ENCODE measurements around the gene SLC12A8. TPM values are rescaled to one million over a fixed set of nuclear protein-coding genes. Genes with fewer than 3 reads are reported as not detected.
A peak's percentile ranks its signal among the peaks of the same experiment; 100 is the strongest.

SLC12A8 gene
- total RNA-seq, 2 donors from 2014 or later, result 3.0 to 4.1 TPM

GRCh38 chr3:125054449-125055329, 157.9 kb downstream of the SLC12A8 start:
- no peaks in the 10 kb centered on the region for H3K36me3 ChIP-seq
- no peaks in the 10 kb centered on the region for H3K9me3 ChIP-seq
- H3K4me3 ChIP-seq, result peak overlapping the region; percentile 73
- H3K27me3 ChIP-seq (replicated peaks; ENCODE audit: insufficient read depth), result no peaks in the 10 kb centered on the region
- H3K27ac ChIP-seq, result peak overlapping the region; percentile 87 to 93
- peaks cover 37 to 54% of the 10 kb centered on the region in 2 donors for H3K4me1 ChIP-seq (ENCODE audit: control insufficient read depth in 1 of 2, low read depth in 2 of 2)
- DNase-seq (ENCODE audit: low spot score) (no peak), ATAC-seq (ENCODE audit: insufficient number of reproducible peaks, low FRiP score, low read depth) (no peak)
- TF ChIP-seq, protein P1, sequence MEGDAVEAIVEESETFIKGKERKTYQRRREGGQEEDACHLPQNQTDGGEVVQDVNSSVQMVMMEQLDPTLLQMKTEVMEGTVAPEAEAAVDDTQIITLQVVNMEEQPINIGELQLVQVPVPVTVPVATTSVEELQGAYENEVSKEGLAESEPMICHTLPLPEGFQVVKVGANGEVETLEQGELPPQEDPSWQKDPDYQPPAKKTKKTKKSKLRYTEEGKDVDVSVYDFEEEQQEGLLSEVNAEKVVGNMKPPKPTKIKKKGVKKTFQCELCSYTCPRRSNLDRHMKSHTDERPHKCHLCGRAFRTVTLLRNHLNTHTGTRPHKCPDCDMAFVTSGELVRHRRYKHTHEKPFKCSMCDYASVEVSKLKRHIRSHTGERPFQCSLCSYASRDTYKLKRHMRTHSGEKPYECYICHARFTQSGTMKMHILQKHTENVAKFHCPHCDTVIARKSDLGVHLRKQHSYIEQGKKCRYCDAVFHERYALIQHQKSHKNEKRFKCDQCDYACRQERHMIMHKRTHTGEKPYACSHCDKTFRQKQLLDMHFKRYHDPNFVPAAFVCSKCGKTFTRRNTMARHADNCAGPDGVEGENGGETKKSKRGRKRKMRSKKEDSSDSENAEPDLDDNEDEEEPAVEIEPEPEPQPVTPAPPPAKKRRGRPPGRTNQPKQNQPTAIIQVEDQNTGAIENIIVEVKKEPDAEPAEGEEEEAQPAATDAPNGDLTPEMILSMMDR (IDR thresholded peaks at IDR 0.05), result no peak

DNA sequence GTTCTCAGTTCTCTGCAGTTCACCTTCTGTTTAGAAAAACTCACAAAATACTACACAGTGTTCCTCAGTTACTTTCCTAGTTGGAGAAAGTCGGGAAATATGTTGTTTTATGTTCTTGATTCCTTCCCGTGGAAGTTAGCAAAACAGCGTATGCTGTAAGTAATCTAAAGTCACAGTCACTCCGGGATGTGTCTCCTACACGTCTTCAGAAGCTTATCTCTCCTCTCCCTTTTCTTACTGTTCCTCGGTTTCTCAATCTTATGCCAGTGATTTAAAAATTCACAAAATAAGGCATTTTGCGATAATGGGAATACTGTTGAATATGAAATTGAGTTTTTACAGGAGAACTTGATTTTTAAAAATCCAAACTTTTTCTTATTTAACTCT, 158.5 kb downstream of the SLC12A8 start:
- no peaks in the 10 kb centered on the region for H3K36me3 ChIP-seq
- no peaks in the 10 kb centered on the region for H3K27me3 ChIP-seq (replicated peaks; ENCODE audit: insufficient read depth)
- H3K9me3 ChIP-seq, result no peaks in the 10 kb centered on the region
- H3K27ac ChIP-seq, result peak overlapping the region; percentile 87 to 93
- peaks cover 37 to 60% of the 10 kb centered on the region in 2 donors for H3K4me1 ChIP-seq (ENCODE audit: control insufficient read depth in 1 of 2, low read depth in 2 of 2)
- ATAC-seq (ENCODE audit: insufficient number of reproducible peaks, low FRiP score, low read depth) (no peak), DNase-seq (ENCODE audit: low spot score) (no peak)
- peak overlapping the region; percentile 73 for H3K4me3 ChIP-seq
- TF ChIP-seq, protein P1 (IDR thresholded peaks at IDR 0.05), result no peak

DNA sequence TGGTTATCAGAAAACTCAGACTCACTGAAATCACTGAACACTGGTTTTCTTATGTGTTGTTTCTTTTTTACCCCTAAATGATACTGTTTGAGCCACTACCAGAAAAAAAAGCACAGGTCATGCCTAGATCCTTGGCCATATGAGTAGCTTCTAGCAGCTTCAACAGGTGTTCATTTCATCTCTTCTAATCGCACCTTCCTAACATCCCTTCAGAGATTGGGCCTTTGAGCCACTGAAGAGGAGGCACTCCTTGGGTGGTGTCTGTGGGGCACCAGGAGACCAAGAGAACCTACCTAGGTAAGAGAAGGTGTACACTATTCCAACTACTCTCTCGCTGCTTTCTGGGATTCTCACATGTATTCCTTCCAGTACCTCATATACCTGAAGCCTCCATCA, 159.2 kb downstream of the SLC12A8 start:
- Histone ChIP-seq H3K36me3 (no peaks in the 10 kb centered on the region), H3K9me3 (no peaks in the 10 kb centered on the region), H3K27ac (peak overlapping the region; percentile 87 to 93), H3K4me1 (ENCODE audit: control insufficient read depth in 1 of 2, low read depth in 2 of 2) (peaks cover 39 to 66% of the 10 kb centered on the region in 2 donors), H3K4me3 (peak overlapping the region; percentile 73), H3K27me3 (replicated peaks; ENCODE audit: insufficient read depth) (no peaks in the 10 kb centered on the region)
- TF ChIP-seq, protein P1 (IDR thresholded peaks at IDR 0.05), result no peak
- ATAC-seq (ENCODE audit: insufficient number of reproducible peaks, low FRiP score, low read depth), result no peak
- DNase-seq (ENCODE audit: low spot score), result no peak

DNA sequence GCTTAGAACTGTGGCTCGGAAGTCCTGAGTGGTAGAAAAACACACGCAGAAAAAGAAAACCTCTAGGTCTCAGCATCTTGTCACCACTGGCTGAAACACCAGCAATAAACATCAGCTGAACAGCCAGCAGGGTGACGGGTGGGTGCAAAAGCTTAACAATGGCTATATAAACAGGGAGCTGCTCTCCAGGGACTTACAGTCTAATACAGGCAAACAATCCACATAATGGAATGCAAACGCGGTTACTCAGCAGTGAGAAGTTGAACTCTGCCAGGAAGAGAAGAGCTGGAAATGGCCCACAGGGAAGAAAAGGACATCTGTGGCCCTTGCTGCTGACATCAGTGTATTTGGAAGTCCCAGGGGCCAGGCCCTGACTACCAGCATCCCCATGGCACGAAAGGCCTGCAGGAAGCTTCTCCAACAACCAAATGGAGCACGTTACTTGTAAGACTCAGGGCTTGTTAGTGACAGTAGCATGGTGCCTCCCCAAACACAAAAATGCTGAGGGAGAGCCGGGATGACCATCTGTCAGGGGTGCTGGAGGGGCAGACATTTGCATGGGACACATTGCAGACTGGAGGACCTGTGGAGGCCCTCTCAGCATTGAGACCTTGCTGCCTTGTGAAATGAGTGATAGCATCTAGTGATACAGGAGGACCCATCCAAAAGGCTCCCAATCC, 159.8 kb downstream of the SLC12A8 start:
- Histone ChIP-seq H3K36me3 (no peaks in the 10 kb centered on the region), H3K27me3 (replicated peaks; ENCODE audit: insufficient read depth) (no peaks in the 10 kb centered on the region), H3K27ac (peak overlapping the region; percentile 87 to 93), H3K4me1 (ENCODE audit: control insufficient read depth in 1 of 2, low read depth in 2 of 2) (peaks cover 41 to 66% of the 10 kb centered on the region in 2 donors), H3K9me3 (no peaks in the 10 kb centered on the region), H3K4me3 (peak overlapping the region; percentile 73)
- TF ChIP-seq, protein P1 (IDR thresholded peaks at IDR 0.05), result no peak
- DNase-seq (ENCODE audit: low spot score), result no peak
- ATAC-seq (ENCODE audit: insufficient number of reproducible peaks, low FRiP score, low read depth), result peak; percentile 27

Data from thoracic aorta (tissue), 2 donors.